Suprapubic skin (tissue), 4 donors: ENCODE measurements around the gene PLCB1. TPM values are rescaled to one million over a fixed set of nuclear protein-coding genes. Genes with fewer than 3 reads are reported as not detected.
"Not testable (repeated sequence)": the region's sequence is repeated elsewhere in the genome, so short reads cannot be mapped to it uniquely, and the experiment has no call there.

Source experiments
- DNase-seq, 2 donors: peaks; one replicate each; pipeline ENCODE4 v3.0.0-alpha.2; 2019; ENCODE audit warnings: low spot score in 2 of 2
- H3K27ac ChIP-seq: fragments of 200-600 bp; sonication (generic); one replicate; pipeline ENCODE4 v1.5.1; 2019
- H3K27me3 ChIP-seq: fragments of 200-600 bp; sonication (generic); one replicate; pipeline ENCODE4 v1.5.1; 2019
- H3K36me3 ChIP-seq: fragments of 200-600 bp; sonication (generic); one replicate; pipeline ENCODE4 v1.5.1; 2019
- H3K4me1 ChIP-seq: fragments of 200-600 bp; sonication (generic); one replicate; pipeline ENCODE4 v1.5.1; 2019
- H3K4me3 ChIP-seq: fragments of 200-600 bp; sonication (generic); one replicate; pipeline ENCODE4 v1.5.1; 2019; ENCODE audit warnings: mild to moderate bottlenecking
- H3K9me3 ChIP-seq: fragments of 200-600 bp; sonication (generic); one replicate; pipeline ENCODE4 v1.5.1; 2019
- CTCF ChIP-seq, 2 donors: fragments of 200-600 bp in 1 of 2; fragments of 450-650 bp in 1 of 2; sonication (generic) in 1 of 2; IDR thresholded peaks; one replicate each; pipeline ENCODE4 v1.5.1; 2016 to 2019; ENCODE audit warnings: antibody characterized with exemption in 2 of 2, mild to moderate bottlenecking in 1 of 2, moderate library complexity in 1 of 2
- EP300 ChIP-seq: sonication (generic); formaldehyde crosslinking; IDR thresholded peaks from one replicate; pipeline ENCODE4 v1.6.1; 2017; ENCODE audit warnings: antibody characterized with exemption
- POLR2A ChIP-seq, 2 donors: fragments of 450-650 bp; IDR thresholded peaks; one replicate each; pipeline ENCODE4 v1.6.1; 2017; ENCODE audit warnings: antibody characterized with exemption in 2 of 2, mild to moderate bottlenecking in 2 of 2, moderate library complexity in 2 of 2
- POLR2AphosphoS5 ChIP-seq, 3 donors: sonication (generic); formaldehyde crosslinking; IDR thresholded peaks; one replicate each; pipeline ENCODE4 v1.6.1; 2017; ENCODE audit warnings: antibody characterized with exemption in 3 of 3
- WGBS: methylation state at CpG from one replicate; pipeline ENCODE4 v1.1.5; 2018; 5-methylcytosine and 5-hydroxymethylcytosine counted together
- total RNA-seq, 4 donors: library from RNA; depleted of rRNA; stranded (reverse); fragments of >200 nt; gene quantifications; one replicate each; pipeline ENCODE4 v1.1.0, GENCODE V29; 2016

The PLCB1 gene
- total RNA-seq, 4 donors from 2014 or later = 3.9 to 15.6 (median 6.7) TPM

GRCh38 chr20:8155812-8156211, 23.7 kb downstream of the PLCB1 start:
- H3K27ac ChIP-seq = peak overlapping the region; percentile 24
- H3K27me3 ChIP-seq = no peaks in the 10 kb centered on the region
- no peaks in the 10 kb centered on the region for H3K9me3 ChIP-seq
- H3K4me1 ChIP-seq = peaks cover 17% of the 10 kb centered on the region
- TF ChIP-seq CTCF (IDR thresholded peaks at IDR 0.05) = no peak
- no peak for TF ChIP-seq POLR2AphosphoS5 (IDR thresholded peaks at IDR 0.05)
- TF ChIP-seq POLR2A (IDR thresholded peaks at IDR 0.05) = no peak
- no peak for TF ChIP-seq EP300
- H3K36me3 ChIP-seq = no peaks in the 10 kb centered on the region
- 48% methylated on average over 2 of the region's 2 CpGs for WGBS
- H3K4me3 ChIP-seq = no peak overlapping the region
- no peak for DNase-seq

GRCh38 chr20:8156235-8157079, 24.4 kb downstream of the PLCB1 start:
- no peak for DNase-seq
- H3K27ac ChIP-seq = peak overlapping the region; percentile 24
- H3K36me3 ChIP-seq = no peaks in the 10 kb centered on the region
- H3K4me3 ChIP-seq = no peak overlapping the region
- H3K9me3 ChIP-seq = no peaks in the 10 kb centered on the region
- peaks cover 17% of the 10 kb centered on the region for H3K4me1 ChIP-seq
- TF ChIP-seq EP300 (no peak), POLR2AphosphoS5 (IDR thresholded peaks at IDR 0.05) (no peak), POLR2A (IDR thresholded peaks at IDR 0.05) (no peak), CTCF (IDR thresholded peaks at IDR 0.05) (no peak)
- H3K27me3 ChIP-seq = no peaks in the 10 kb centered on the region

- not testable (repeated sequence) for H3K36me3 ChIP-seq, DNase-seq, H3K27me3 ChIP-seq, H3K9me3 ChIP-seq, H3K4me3 ChIP-seq, H3K27ac ChIP-seq
- H3K4me1 ChIP-seq = peaks cover 11% of the 10 kb centered on the region
- 84% methylated on average over 1 of the region's 1 CpG for WGBS
Observed at GRCh38 chr20:8159217-8159616, 27.2 kb downstream of the PLCB1 start.

GRCh38 chr20:8161264-8162071, 29.4 kb downstream of the PLCB1 start:
- H3K27ac ChIP-seq = no peak overlapping the region
- WGBS = 75% methylated on average over 4 of the region's 4 CpGs
- peaks cover 1% of the 10 kb centered on the region for H3K4me1 ChIP-seq
- no peak overlapping the region for H3K4me3 ChIP-seq
- TF ChIP-seq EP300 = no peak
- TF ChIP-seq CTCF (IDR thresholded peaks at IDR 0.05) = no peak
- no peak for TF ChIP-seq POLR2A (IDR thresholded peaks at IDR 0.05)
- TF ChIP-seq POLR2AphosphoS5 (IDR thresholded peaks at IDR 0.05) = no peak
- H3K27me3 ChIP-seq = no peaks in the 10 kb centered on the region
- no peak for DNase-seq
- H3K36me3 ChIP-seq = no peaks in the 10 kb centered on the region
- H3K9me3 ChIP-seq = no peaks in the 10 kb centered on the region

GRCh38 chr20:8162610-8163009, 30.5 kb downstream of the PLCB1 start:
- no peaks in the 10 kb centered on the region for H3K36me3 ChIP-seq
- 91% methylated on average over 2 of the region's 2 CpGs for WGBS
- DNase-seq = no peak
- no peak for TF ChIP-seq POLR2A (IDR thresholded peaks at IDR 0.05)
- no peak for TF ChIP-seq EP300
- TF ChIP-seq CTCF (IDR thresholded peaks at IDR 0.05) = no peak
- TF ChIP-seq POLR2AphosphoS5 (IDR thresholded peaks at IDR 0.05) = no peak
- H3K27me3 ChIP-seq = no peaks in the 10 kb centered on the region
- H3K4me3 ChIP-seq = no peak overlapping the region
- H3K4me1 ChIP-seq = no peaks in the 10 kb centered on the region
- no peak overlapping the region for H3K27ac ChIP-seq
- no peaks in the 10 kb centered on the region for H3K9me3 ChIP-seq
